AG10803 (cell line): ENCODE measurements around the gene TNFRSF8.

Experiments used
- DNase-seq: peaks from one replicate; pipeline ENCODE4 v3.0.0; 2010; ENCODE audit warnings: low read depth
- H3K4me3 ChIP-seq: 2 replicates; pipeline ENCODE4 v1.5.1; 2011; ENCODE audit warnings: mild to moderate bottlenecking, low read length, control low read depth
- TF ChIP-seq, protein P1 (sequence below): conservative IDR thresholded peaks from 2 replicates; pipeline ENCODE4 v1.5.1; 2011; ENCODE audit warnings: mild to moderate bottlenecking, low read length, control low read depth, inconsistent platforms

The TNFRSF8 gene

DNA sequence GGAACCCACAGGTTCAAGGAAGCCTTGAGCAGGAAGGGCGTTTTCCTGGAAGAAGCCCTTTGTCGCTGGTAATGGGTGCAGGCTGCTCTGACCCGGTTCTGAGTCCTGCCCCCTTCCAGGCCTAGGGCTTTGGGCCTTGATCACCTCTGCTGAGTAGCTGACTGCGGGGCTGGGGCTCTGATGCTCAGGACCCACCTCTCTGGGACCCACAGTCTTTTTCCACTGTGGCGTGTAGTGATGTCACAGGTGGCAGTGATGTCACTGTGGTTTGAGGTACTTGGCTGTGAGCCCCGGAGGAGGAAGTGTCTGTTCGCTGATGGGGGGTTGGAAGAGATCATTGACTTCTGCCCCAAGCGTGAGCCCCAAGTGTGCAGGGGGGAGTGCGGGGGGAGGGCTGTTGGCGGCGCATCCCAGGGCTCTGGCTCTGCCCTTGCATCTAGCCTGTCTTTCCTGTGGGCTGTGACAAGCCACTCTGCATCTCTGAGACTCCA is 110.6 kb downstream of the TNFRSF8 start:
- DNase-seq = no peak
- TF ChIP-seq, protein P1, sequence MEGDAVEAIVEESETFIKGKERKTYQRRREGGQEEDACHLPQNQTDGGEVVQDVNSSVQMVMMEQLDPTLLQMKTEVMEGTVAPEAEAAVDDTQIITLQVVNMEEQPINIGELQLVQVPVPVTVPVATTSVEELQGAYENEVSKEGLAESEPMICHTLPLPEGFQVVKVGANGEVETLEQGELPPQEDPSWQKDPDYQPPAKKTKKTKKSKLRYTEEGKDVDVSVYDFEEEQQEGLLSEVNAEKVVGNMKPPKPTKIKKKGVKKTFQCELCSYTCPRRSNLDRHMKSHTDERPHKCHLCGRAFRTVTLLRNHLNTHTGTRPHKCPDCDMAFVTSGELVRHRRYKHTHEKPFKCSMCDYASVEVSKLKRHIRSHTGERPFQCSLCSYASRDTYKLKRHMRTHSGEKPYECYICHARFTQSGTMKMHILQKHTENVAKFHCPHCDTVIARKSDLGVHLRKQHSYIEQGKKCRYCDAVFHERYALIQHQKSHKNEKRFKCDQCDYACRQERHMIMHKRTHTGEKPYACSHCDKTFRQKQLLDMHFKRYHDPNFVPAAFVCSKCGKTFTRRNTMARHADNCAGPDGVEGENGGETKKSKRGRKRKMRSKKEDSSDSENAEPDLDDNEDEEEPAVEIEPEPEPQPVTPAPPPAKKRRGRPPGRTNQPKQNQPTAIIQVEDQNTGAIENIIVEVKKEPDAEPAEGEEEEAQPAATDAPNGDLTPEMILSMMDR = no peak
- H3K4me3 ChIP-seq = no peak overlapping the region

DNA sequence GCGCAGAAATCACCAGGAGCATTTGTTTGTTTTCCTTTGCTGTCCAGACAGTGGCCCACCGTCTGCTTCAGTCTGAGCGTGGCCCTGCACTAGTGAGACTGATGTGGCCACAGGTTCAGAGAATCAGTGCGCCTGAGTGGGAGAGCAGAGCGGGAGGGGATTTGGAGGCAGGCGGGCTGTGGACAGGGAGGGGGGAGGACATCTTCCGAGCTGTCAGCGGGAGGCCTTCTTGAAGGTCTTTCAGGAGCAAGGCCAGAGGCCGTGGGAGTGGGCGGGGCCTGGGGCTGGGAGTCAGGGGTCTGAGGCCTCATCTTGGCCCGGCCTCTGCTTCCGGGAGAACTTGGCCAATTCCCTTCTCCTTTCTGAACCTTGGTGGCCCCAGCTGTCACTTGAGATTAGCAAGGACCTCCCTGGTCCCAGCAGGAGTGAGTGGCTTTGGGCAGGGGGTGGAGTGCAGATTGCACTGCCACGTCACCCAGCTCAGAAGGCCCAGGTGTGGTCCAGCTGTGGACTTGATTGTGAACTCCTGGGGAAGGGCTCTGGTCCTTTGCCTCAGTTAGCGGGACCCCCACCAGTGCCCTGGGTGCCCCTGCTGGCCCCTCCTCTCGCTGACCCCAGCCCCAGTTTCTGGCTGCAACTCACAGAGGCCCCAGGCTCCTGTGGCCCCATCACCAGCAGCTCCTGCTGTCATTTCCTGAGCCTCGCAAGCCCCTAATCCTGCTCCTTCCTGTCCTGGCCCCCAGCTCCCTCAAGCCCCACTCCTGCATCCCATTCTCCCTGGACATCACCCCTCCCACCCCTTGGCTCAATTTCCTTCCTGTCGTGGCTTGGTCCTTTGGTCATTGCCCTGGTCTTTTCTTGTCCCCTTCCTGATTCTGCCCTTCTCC is 112.1 kb downstream of the TNFRSF8 start:
- DNase-seq = no peak
- TF ChIP-seq, protein P1 = no peak
- no peak overlapping the region for H3K4me3 ChIP-seq

DNA sequence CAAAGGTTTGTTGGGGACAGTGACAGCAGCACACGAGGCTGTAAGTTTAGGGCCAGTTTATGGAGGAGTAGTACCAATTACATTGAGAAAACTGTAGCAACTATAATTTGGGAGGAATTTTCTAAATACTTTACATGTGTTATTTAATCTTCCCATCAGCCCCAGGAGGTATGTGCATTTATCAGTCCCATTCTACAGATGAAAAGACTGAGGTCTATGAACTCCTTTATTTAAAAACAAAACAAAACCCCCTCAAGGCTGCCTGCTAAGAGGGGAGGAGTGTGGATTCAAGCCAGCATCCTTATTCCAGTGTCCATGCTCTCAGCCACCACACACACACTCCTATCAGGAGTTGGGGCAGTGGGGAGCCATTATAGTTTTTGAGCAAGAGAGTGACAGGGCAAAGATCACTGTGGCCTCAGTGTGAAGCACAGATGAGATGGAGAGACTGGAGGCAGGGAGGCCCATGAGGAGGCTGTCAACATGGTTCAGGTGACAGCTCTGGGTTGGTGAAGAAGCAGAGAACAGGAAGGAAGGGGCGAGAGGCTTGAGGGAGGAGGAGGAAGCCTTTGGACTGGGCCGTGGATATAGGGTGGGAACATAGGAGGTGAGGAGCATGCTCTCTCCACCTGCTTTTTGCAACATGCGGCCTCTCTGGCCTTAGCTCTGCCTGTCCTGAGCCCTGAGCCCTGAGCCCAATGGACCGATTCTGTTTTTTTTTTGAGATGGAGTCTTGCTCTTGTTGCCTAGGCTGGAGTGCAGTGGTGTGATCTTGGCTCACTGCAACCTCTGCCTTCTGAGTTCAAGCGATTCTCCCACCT is 113.4 kb downstream of the TNFRSF8 start:
- TF ChIP-seq, protein P1 = no peak
- no peak for DNase-seq
- no peak overlapping the region for H3K4me3 ChIP-seq

DNA sequence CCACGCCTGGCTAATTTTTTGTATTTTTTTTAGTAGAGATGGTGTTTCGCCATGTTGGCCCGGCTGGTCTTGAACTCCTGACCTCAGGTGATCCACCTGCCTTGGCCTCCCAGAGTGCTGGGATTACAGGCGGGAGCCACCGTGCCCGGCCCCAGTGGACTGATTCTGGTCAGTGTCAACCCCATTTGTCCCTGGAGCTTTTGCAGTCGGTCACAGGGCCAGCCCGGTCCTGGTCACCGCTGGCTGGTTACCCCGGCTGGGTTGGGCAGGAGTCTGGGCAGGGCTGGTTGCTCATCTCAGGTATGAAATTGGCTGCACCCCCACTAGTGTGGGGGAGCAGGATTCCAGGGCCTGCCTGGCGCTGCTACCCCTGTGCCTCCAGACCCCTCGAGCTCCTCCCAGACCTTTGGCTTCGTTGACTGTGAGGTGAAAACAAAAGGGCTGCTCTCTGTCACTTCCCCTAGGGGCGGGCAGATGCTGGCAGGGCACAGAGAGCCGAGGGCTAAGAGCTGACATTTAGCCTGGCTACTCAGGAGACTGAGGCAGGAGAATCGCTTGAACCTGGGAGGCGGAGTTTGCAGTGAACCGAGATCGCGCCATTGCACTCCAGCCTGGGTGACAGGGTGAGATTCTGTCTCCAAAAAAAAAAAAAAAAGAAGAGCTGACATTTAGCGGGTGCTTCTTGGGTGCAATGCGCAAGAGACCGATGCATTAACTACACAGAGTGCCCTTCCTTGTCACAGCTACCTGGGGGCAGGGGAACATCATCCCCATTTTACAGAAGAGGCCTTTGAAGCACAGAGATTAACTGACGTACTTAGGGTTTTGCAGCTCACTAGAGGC is 114.3 kb downstream of the TNFRSF8 start:
- no peak for DNase-seq
- no peak overlapping the region for H3K4me3 ChIP-seq
- TF ChIP-seq, protein P1 = no peak

DNA sequence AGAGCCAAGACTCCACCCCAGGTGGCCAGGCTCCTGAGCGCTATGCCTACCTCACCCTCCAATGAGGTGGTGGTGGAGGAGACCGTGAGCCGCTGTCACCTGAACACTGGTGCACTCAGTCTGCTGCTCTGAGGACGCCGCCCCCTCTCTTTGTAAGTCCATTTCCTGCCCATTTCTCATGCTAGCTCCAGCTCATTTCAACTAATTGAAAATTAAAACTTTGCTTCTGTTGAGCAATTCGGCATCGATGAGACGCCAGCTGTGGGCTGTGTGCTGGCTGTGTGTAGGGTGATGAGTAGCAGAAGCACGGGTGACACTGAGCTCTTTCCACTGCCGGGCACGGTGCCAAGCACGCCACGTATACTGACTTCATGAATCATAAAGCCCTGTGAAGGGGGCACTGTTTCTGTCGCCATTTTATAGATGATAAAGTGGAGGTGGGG is 114.9 kb downstream of the TNFRSF8 start:
- peak; percentile 88 for DNase-seq
- TF ChIP-seq, protein P1 = no peak
- H3K4me3 ChIP-seq = no peak overlapping the region

DNA sequence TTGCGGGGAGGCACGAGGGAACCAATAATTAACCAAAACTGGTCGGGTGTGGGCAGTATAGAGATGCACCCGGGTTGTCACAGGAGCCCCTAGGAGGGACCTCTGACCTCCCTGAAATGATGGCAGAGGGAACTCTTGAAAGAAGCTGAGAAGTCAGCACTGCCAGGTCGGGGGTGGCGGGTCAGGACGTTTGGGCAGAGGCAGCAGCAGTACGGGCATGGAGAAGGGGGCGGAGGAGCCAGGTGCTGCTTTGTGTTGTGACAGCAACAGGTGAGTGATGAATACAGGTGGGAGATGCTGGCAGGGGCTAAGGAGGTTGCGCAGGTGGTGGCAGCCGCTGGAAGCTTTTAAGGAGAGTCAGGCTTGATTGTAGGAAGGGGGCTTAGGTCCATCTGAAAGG is 115.4 kb downstream of the TNFRSF8 start:
- H3K4me3 ChIP-seq = no peak overlapping the region
- DNase-seq = no peak
- TF ChIP-seq, protein P1 = no peak
